Putamen (tissue), 1 donor: ENCODE data around the gene NOTUM.
A peak's percentile ranks its signal among the peaks of the same experiment; 100 is the strongest.

Source experiments
- DNase-seq: peaks from one replicate; pipeline ENCODE4 v3.0.0-alpha.2; 2016; ENCODE audit warnings: low spot score

NOTUM gene

DNA sequence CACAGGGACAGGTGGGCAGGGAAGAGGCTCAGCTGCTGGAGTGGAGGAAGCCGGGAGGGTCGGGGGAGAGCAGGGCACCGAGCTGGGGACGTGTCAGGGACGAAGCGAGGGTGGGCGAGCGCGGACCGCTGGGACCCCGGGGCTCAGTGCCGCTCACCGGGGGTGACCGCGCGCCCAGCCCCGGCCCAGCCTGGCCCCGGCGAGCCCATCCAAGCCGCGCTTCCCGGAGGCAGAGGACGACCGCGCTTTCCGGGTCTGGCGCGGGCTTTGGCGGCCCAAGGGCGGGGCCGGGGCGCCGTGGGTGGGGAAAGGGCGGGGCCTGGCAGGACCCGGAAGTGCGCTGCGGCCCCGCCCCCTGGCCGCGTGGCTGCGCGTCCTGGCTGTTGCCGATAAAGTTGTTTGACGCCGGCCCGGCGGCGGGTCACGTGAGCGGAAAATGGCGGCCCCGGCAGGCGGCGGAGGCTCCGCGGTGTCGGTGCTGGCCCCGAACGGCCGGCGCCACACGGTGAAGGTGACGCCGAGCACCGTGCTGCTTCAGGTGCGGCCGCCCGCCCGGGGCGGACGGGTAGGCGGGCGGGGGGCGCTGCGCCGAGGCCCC, 16.3 kb upstream of the NOTUM start, which contains the start of gene ASPSCR1:
ASPSCR1 (plus strand) TSS at position 419 of the 598 bp plus-strand sequence; CDS start at position 437, 18 bp downstream.
- peak; percentile 89 for DNase-seq

DNA sequence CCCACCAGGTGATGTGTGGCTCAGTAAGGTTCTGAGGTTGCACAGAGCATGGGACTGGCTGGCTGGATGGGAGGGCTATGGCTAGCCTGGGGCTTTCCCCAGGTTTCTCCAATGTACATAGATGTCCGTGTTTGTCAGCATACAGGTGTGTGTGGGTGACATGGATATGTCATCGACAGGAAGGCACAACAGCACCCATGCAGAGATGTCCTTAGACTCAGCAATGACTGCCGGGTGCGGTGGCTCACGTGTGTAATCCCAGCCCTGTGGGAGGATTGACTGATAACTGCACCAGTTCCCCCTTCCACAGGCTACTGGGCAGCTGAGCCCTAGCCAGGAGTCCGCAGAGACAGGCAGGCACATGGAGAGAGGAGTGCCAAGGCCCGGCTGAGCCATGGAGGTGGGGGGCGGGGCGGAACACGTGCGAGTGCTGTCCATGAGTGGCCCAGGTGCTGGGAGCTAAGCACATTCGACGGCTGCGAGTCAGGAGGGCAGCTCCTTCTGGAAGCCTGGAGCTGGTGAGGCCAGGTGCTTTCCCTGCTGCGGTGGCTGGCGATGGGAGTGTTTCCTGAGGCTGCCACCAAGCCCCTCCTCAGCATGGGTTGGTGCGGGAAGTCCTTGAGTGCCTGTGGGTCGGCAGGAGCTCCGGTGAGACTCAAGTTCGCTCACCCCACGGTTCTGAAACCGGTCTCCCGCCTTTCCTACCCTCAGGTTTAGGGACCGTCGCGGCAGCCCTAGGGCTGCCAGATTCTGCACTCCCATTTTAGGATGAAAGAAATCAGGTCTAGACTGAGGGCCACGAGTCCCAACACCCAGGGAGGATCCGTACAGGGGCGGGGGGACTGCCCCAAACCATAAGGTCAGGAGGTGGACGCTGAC, 15.6 kb upstream of the NOTUM start:
- no peak for DNase-seq

DNA sequence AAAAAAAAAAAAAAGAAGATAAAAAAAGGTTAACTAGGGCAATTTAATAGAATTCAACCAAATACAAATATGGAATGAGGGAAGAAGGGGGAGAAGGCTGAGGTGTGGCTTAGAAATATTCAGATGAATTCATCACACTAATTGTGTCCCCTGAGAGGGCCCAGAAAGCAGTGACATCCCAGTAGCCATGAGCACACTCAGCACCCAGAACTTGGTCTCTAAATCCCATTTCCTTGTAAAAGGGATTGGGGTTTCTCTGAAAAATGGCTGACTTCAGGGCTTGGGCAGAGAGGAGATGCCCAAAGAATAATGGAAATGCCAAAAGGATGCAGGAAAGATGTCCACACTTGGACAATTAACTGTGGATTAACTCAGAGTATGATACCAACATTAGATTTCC, 12.4 kb upstream of the NOTUM start:
- no peak for DNase-seq

DNA sequence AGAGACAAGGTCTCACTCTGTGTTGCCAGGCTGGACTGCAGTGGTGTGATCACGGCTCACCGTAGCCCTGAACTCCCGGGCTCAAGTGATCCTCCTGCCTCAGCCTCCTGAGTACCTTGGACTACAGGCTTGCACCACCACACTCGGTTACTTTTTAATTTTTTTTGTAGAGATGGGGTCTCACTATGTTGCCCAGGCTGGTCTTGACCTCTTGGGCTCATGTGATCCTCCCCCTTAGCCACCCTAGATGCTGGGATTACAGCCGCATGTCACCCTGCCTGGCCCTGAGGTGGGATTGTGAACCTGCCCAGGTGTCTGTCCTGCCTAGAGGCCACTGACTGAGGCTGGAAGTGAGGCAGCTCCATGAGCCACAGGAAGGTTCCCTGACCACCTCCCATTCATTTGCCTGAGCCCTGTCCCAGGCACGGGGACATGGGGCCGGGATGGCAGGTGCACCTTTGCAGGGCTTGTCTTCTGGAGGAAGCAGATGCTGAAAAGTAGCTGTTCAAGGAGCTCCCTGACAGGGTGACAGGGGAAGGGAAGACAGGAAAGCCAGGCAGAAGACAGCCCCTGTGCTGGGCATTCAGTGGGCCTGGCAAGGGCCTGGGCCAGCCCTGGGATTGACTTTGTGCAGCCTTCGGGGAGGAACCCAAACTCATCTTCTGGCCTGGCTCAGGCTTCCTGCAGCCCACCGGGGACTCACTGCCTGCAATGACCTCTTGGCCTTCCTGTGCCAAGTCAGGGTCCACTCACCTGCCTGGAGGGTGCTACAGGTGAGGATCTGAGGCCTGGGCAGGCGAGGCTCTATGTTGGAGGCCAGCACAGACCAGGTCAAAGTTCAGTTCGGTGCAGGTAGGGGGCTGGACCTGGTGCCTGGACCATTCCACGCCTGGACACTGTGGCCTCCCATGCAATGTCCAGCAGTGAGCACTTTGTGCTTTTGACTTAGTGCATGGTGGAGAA, 8.1 kb upstream of the NOTUM start:
- no peak for DNase-seq

DNA sequence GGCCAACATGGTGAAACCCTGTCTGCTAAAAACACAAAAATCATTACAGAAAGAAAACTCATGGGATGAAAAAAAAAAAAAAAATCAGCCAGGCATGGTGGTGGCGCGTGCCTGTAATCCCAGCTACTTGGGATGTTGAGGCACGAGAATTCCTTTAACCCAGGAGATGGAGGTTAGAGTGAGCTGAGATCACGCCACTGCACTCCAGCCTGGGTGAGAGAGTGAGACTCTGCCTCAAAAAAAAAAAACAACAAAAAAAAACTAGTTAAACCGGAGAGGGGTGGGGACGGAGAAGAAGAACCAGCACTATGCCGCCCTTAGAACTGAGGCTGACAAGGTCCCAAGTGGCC, 7.4 kb upstream of the NOTUM start:
- DNase-seq = no peak

DNA sequence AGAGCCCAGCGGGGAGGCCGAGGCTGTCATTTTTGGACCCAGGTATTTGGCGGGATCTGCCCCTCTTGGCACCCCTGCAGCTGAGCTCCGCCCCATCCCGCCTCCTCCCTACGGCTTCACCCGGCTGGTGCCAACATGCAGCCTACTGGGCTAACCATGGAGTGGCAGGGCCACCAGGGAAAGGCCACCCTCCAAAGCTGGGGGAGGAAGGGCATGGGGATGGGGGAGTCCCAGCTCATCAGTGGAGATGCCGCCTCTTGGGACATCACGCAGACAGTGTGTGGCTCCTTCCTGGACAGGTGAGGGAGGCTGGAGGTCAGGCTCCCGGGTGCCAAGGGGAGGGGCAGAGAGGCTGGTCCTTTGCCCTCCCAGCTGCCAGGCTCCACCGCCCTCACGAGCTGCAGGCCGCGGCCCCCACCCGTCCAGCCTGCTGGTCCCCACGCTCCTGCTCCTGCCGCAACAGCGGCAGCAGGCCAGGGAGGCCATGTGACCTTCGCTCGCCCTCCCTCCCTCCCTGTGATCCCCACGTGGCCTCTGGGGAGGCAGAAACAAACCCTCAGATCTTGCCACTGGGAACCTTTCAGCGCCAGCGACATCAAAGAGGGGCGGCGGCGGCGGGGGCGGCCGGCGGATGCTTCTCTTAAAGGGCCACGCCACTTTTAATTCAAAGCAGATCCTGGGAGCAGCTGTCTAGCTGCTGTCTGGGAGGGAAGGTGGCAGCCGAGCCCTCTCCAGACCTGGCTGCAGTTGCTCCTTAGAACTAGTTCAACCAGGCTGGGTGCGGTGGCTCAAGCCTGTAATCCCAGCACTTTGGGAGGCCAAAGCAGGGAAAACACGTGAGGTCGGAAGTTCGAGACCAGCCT, 6.8 kb upstream of the NOTUM start:
- DNase-seq = peak; percentile 91

DNA sequence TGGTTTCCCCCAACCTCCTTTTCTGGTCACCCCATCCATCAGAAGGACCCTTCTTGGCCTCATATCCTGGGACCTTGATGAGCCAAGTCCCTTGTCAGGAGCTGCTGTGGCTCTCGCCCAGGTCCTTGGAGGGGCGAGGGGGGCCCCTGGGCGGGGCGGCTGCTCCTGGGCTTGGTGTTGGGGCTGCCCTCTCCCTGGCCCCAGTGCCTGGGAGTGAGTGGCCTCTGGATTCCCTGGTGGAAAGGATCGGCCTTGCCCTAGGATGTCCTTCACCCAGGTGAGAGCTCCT, 6.2 kb upstream of the NOTUM start:
- DNase-seq = no peak

DNA sequence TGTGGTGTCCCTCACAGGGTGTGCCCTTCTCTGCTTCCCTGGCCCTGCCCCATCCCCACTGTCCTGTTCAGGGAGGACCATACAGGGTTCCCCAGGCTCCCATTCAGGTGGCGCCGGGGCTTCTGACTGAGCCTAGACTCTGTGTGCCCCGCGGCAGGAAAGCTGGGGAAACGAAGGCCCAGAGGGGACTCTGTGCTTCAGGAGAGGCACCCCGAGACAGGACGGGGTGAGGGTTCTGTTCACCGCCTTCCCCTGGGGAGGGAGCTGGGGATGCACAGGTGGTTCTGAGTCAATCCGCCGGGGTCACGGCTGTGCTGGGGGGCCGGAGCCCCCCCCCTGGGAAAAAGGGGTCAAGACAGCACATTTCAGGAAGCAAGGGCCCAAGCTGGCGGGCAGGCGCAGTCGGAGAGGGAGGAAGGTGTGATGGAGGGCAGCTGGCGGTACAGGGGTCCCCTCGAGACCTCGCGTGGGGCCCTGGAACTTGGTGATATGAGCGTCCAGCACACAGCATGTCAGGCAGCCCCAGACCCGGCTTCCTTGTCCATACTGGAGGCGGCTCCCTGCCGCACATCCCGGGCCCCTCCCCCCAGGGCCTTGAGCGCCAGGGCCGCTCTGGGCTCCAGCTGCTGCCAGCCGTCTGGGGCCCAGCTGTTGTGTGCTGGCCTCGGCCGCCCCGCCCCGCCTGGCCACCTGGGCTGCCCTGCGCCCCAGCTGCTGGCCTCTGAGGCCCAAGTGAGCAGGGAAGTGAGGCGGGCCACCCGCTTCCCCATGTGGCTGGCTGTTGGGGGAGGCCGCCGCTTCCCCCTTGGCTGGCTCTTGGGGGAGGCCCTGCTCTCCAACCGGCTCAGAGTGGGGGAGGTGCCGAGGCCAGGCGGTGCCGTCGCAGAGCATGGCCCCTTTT, 5.6 kb upstream of the NOTUM start:
- DNase-seq = no peak

DNA sequence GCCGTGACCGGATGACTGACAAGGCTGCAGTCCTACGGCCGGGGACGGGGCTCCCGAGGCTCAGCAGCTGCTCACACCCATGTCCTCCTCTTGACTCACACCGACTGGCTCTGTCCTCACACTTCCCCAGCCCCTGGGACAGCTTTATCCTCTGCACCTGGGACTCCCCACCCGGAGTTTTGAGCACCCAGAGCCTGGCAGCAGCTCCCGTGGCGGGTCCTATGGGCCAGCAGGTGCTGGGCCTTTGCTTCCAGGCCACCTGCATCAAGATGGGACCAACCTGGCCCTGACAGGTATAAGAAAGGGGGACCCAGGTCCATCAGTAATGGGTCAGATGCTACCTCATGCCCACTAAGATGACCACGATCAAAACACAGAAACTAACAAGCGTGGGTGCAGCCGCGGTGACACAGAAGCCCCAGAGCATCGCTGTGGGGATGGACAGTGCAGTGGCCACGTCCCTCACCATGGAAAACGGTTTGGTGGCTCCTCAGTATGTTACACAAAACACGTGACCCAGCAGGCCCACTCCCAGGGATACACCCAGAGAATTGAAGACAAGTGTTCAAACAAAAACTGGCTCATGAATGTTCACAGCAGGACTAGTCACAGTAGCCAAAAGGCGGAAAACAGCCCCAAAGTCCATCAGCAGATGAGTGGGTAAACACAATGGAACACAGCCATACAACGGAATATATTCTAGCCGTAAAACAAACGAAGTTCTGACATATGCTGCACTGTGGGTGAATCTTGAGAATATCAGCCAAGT, 3.3 kb upstream of the NOTUM start:
- no peak for DNase-seq

DNA sequence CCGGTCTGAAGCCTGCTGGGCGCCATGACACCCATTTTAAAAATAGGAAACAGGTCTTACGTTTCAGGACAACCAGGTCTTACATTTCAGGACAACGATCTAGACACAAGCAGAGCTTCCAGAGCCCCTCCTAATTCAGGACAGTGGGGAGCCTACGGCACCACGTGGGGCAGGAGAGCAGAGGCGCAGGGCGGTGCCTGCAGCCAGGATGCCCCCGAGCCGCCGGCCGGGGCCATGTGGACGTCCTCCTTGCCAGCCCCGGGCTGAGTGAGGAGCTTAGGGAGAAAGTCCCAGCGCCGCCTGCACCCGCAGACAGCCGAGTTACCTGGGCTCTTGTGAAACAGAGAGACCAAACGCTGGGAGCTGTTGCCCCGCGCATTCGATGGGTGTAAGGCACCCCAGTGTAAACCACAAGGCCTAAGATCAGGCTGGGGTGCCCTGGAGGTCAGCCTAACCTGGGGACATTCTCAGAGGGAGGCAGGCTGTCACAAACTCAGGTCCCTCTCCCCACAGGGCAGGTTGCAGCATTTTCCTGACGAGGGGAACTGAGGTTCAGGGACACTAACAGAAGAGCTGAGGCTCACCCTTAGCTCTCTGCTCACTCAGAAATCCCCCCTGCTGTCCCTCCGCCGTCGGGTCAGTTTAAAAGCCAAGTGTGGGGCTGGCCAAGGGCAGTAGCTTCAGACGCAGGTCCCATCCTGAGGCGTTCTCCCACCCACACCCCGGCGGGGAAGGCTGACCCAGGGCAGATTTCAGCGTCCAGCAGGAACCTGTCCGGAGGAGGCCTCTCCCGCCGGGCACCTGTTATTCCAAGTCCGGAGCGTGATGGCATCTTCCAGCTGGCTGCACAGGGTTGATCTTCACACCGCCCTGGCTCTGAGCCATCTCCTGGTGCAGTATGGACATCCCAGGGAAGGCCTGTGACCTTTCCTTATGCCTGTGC, 1.8 kb upstream of the NOTUM start:
- DNase-seq = no peak

DNA sequence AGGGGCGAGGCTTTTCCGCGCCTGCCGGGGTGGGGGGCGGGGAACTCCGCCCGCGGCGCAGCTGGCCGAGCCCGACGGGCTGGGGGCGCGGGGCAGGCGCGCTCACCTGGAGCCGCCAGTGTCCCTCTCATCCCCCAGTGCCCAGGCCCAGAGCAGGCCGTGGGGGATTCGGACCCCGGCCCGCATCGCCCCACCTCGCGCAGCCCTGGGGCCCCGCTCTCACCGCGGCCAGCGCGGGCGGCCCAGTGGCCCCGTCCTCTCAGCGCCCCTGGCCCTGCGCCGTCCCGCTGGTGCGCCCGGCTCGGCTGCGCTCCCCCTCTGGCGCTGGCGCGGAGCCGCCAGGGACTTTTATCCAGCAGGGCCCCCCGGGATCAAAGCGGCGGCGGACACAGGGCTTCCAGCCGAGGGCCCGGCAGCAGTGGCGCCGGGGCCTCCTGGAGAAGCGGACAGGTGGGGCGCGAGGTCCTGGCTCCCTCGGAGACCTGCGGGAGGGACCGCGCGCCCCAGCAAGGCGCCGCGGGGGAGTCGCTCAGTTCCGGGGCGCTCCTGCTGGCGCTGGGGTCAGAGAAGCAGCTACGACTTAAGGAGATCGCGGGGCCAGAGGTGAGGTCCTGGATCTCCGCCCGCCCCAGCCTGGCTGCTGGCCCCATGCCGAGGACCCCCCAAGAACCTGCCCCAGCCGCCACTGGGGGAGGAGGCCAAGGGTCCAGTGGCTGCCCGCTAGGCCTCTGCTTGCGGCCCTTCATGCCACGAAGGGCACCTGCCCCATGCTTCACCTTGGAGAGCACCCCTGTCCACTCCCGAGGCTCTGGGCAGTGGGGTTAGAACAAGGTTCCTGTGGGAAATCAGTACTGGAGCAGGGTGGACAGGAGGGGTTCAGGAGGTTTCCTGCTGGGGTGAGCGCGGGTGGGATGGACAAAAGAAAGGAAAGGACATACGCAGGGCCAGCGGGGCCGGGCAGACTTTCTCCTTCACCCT, 823 bp upstream of the NOTUM start:
- no peak for DNase-seq

DNA sequence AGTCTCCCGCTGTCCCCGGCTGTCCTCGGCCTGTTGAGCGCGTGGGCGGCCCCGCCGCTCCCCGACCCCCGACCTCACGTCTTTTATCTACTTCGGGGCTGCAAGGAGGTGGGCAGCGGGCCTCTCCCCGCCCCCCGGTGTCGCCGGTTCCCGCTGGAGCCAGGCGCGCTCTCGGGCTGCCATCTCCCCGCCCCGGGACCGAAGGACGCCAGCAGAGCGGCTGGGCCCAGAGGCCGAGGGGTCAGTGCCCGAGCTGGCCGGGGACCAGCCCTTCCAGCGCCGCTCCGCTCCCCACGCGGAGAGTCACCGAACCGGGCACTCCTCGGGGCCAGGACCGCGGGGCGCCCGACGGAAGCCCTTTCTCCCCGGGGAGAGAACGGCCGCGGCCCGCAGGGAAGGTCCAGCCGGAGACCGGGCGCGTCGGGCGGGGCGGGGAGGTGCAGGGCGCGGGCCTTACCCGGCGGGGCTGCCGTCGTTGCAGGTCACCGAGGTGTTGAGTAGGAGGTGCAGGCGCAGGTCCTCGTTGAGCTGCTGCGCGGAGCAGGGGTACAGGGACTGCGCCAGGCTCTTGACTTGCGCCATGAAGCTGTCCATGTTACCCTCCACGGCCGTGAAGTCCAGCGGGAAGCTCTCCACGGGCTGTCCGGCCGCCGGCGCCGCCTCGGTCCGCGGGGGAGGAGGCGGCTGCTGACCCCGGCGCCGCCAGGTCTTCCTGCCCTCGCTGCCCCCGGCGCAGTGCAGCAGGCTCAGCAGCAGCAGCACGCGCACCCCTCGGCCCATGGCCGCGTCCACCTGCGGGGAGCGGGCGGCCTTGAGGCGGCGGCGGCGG, 643 bp downstream of the NOTUM start:
- no peak for DNase-seq

DNA sequence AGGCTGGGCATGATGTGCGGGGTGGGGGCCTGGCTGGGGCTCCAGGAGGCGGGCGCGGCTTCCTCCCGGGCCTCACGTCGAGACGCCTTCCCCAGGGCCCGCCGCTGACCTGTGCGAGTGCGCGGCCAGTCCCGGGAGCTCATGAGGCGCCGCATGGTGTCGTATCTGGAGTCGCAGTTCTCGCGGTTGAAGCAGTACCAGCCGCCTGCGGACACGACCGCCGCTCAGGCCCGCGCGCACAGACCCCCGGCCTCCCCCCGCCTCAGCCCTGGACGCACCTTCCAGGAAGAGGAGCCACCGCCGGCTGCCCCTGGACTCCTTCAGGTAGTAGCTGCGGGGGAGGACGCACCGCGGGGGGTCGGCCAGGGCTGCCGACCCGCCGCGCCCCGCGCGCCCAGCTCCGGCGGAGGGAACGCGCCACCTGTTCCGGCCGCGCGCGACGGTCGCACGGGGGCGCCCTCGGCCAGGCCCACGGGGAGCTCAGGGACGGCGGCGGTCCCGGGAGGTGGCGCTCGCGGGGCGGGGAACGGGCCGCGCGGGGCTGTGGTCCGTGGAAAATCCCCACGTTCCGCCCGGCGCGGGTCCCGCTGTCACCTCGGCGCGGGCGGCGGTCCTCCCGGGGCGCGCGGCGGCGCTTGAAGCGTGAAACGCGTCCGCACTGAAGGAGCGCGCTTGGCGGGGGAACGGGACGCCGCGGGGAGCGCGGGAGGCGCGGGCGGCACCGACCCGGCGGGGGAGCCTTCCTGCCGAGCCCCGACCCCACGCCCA, 1.4 kb downstream of the NOTUM start:
- DNase-seq = peak; percentile 49

DNA sequence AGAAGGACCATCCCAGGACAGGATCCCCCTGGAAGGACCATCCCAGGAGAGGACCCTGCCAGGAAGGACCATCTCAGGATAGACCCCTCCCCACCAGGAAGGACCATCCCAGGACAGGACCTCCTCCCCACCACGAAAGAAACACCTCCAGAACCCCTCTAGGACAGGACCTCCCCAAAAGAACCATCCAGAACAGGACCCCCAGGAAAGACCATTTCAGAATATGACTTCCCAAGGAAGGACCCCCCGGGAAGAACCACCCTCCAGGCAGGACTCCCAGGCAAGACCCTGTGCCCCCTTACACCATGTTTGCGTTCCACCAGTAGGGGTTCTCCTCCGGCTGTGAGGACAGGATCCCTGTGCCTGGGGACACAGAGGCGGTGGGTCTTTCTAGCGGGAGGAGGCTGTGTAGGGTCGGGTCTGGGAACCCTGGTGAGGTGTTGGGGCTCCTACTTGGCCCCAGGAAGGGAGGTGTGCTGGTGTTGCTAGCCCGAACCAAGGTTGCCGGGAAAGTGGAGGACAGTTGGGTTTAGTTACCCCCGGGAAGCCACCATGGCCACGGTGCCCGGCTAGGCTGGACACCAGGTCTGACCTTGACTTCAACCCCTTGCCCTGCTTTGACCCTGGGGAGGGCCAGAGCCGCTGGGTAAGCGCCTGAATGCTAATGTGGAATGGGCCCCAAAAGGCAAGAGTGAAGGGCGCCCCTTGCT, 2.2 kb downstream of the NOTUM start:
- no peak for DNase-seq
